ENCODE results near the gene IRAK1. TPM values are rescaled to one million over a fixed set of nuclear protein-coding genes. Genes with fewer than 3 reads are reported as not detected.

IRAK1 gene
- total RNA-seq, 1 experiment from 2014 or later = 38.1 TPM

GRCh38 chrX:154040863-154041262 is 21.2 kb upstream of the IRAK1 start:
- DNase-seq (ENCODE audit: low read depth) = no peak

- DNase-seq (ENCODE audit: low read depth) = no peak
These were observed 20.6 kb upstream of the IRAK1 start for GRCh38 chrX:154040307-154040756.

GRCh38 chrX:154039577-154039976 is 19.9 kb upstream of the IRAK1 start:
- DNase-seq (ENCODE audit: low read depth) = no peak

GRCh38 chrX:154038656-154039055 is 19.0 kb upstream of the IRAK1 start:
- DNase-seq (ENCODE audit: low read depth) = no peak

- no peak for DNase-seq (ENCODE audit: low read depth)
These were observed 18.1 kb upstream of the IRAK1 start for GRCh38 chrX:154037754-154038153.

GRCh38 chrX:154036513-154036912 is 16.8 kb upstream of the IRAK1 start:
- no peak for DNase-seq (ENCODE audit: low read depth)

GRCh38 chrX:154033848-154034247 is 14.1 kb upstream of the IRAK1 start:
- no peak for DNase-seq (ENCODE audit: low read depth)

GRCh38 chrX:154032653-154033052 is 13.0 kb upstream of the IRAK1 start:
- no peak for DNase-seq (ENCODE audit: low read depth)

- DNase-seq (ENCODE audit: low read depth) = no peak
These were observed 12.5 kb upstream of the IRAK1 start for GRCh38 chrX:154032160-154032559.

- DNase-seq (ENCODE audit: low read depth) = no peak
These were observed 11.1 kb upstream of the IRAK1 start for GRCh38 chrX:154030715-154031305.

GRCh38 chrX:154030266-154030665 is 10.6 kb upstream of the IRAK1 start:
- DNase-seq (ENCODE audit: low read depth) = no peak

GRCh38 chrX:154029439-154029838 is 9.7 kb upstream of the IRAK1 start:
- DNase-seq (ENCODE audit: low read depth) = no peak

- DNase-seq (ENCODE audit: low read depth) = no peak
These were observed 8.9 kb upstream of the IRAK1 start for GRCh38 chrX:154028502-154029184.

GRCh38 chrX:154027986-154028385 is 8.3 kb upstream of the IRAK1 start:
- no peak for DNase-seq (ENCODE audit: low read depth)

- DNase-seq (ENCODE audit: low read depth) = no peak
These were observed 7.3 kb upstream of the IRAK1 start for GRCh38 chrX:154027022-154027402.

GRCh38 chrX:154026136-154027021 is 6.7 kb upstream of the IRAK1 start:
- DNase-seq (ENCODE audit: low read depth) = no peak

GRCh38 chrX:154025230-154025629 is 5.5 kb upstream of the IRAK1 start:
- DNase-seq (ENCODE audit: low read depth) = no peak

- no peak for DNase-seq (ENCODE audit: low read depth)
These were observed 4.6 kb upstream of the IRAK1 start for GRCh38 chrX:154024271-154024670.

GRCh38 chrX:154023276-154024000 is 3.7 kb upstream of the IRAK1 start:
- no peak for DNase-seq (ENCODE audit: low read depth)

- no peak for DNase-seq (ENCODE audit: low read depth)
These were observed 2.4 kb upstream of the IRAK1 start for GRCh38 chrX:154022108-154022507.

GRCh38 chrX:154021131-154021611 is 1.5 kb upstream of the IRAK1 start:
- DNase-seq (ENCODE audit: low read depth) = peak; percentile 70

All from RPMI7951 (cell line).